GF-D8 (cell line): Measurements from ENCODE around the gene PRB2.
"Not testable (repeated sequence)": the region's sequence is repeated elsewhere in the genome, so short reads cannot be mapped to it uniquely, and the experiment has no call there.

Experiments
- DNase-seq: peaks from one replicate; lab custom pipeline; 2025; lab: John Stamatoyannopoulos, UW

The PRB2 gene

DNA sequence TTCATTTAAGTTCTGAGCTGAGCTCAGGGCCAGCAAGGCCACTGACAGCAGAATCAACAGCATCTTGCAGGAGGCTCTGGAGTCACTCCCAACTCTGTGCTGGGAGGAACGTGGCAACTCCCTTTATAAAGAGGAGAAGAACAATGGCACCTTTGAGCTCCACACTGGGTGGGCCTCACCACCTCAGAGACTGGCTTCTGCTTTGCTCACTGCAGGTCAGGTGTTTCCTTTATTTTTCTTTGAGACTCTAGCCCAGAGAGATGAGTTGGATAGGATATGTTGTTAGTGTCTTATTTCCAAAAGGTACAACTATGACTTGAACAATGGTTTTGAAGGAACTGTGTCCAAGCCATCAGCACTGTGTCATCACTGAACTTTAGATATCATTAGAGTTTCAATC lies at the start of gene PRB2:
Gene PRB2, minus strand, starts transcription at position 101 of the 400 bp plus-strand sequence. Its CDS starts 38 bp downstream, at position 63.
- not testable (repeated sequence) for DNase-seq

DNA sequence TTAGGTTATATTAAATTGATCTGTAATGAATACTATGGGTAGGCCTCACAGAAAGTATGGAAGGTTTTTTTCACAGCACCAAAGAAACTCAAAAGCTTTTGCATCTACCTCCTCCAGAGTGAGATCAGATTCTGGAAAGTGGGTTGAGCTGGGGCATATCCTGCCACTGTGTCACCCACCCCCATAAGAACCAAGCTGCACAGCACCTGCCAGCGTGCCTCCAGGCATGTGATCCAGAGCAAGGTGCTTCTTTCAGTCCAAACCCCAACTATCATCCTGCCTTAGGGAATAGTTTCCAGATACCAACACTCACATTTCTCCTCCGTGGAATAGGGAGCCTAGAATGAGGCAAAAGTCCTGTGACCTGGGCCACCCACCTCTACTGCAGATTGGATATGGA lies 42.6 kb upstream of the PRB2 start:
- no peak for DNase-seq

GRCh38 chr12:11433664-11434063 lies 38.3 kb upstream of the PRB2 start:
- no peak for DNase-seq

DNA sequence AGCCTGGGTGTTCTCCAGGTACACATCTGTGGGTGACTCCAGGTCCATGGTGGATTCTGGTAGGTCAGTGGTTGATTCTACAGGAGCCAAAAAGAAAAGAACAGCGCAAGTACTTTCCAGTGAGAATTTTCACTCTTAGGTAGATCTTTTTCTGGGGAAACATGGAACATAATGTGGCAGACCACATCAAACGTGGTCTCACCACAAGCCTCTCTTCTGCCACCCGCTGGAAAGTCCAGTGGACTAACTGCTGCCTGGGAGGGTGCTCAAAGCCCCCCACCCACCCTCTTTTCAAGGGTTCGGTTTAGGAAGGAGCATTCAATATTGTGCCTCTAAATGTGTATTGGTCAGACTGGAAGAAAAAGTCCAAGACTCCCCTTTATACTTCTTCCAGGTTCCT lies 36.1 kb upstream of the PRB2 start:
- no peak for DNase-seq

DNA sequence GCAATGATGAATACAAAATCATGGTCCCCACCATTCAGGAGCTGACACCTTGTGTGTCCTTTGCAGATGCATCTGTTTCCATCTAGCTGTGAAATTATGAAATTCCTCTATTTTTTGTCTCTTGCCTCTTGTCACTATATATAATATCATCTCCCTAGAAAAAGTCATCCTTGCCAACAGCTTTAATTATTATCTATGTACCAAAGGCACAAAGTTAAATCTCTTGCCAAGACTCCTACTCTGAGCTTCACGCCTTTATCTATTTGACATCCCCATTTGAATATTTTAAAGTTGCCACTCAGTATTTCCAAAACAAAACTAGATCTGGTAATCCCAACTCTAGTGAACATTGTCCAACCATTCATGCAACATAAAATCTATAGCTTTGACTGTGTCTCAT lies 32.0 kb upstream of the PRB2 start:
- DNase-seq, result no peak

DNA sequence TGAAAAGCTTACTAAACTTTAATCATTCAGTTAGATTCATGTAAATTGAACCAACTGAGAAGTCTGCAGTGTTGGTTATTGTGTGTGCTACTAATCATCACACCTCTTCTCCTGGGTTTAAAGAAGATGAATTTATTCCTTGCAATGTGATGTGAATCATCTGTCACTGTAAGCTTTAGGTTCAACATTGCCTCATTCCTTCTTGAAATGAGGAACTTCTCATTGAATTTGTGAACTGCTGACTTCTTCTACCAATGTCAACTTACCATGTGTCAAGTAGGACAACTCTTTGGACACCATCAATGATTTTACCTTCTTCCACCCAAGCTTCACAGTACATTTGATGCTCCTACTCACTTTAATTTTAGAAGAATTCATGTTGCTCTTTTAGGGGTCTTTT lies 17.4 kb upstream of the PRB2 start:
- DNase-seq, result no peak

DNA sequence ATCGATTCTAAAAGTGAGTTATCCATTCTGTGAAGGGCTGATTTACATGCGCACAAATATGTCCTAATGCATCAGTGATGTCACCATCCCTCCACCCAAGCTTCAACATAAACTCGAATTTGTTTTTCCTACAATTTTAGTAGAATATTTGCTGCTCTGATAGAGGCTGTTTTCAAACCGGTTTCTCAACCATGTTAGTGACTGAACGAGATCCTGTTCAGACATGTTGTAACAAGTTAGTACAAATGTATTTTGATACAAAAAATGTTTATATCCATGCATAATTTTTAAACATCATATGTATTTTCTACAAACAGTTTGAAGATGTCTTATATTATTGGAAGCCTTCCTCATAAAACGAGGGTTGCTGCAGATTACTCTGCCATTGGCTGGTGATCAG lies 12.7 kb upstream of the PRB2 start:
- DNase-seq, result no peak

- no peak for DNase-seq
Observed at GRCh38 chr12:11397366-11397765, 2.0 kb upstream of the PRB2 start.

GRCh38 chr12:11391456-11391855 lies 3.9 kb downstream of the PRB2 start:
- not testable (repeated sequence) for DNase-seq

DNA sequence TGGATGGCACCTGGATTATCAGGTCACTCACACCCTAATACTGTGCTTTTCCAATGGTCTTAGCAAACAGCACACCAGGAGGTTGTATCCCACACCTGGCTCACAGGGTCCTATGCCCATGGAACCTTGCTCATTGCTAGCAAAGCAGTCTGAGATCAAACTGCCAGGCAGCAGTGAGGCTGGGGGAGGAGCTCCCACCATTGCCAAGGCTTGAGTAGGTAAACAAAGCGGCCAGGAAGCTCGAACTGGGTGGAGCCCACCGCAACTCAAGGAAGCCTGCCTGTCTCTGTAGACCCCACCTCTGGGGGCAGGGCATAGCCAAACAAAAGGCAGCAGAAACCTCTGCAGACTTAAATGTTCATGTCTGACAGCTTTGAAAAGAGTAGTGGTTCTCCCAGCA lies 17.9 kb downstream of the PRB2 start:
- DNase-seq, result not testable (repeated sequence)

- no peak for DNase-seq
Observed at GRCh38 chr12:11361151-11361550, 34.2 kb downstream of the PRB2 start.

DNA sequence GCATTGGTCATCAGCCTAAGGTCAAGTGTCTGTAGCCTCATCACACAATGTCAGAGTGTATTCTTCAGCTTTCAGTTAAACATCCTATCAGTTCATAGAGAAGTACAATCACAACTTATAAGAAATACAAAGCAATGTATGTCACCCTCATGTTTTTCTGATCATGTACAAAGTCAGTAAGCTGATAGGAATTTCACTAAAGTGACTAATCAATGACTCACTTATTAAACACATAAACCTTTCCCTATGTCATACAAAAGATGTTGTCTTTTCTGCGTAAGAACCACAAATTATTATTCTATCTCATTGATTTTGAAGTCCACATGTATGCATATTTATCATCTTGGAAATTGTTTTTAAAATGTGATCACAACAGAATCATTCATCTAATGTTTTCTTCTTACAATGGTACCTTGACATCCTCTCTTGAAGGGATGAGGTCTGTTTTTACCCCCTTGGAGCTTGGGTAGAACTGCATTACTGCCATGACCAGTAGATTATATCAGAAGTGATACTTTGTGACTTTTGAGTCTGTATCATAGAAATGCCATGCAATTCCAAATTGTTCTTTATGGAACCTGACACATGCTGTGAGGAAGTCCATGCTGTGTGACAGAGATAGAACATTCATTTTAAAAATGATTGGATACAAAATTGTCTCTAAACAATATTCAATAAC lies 35.0 kb downstream of the PRB2 start:
- not testable (repeated sequence) for DNase-seq

DNA sequence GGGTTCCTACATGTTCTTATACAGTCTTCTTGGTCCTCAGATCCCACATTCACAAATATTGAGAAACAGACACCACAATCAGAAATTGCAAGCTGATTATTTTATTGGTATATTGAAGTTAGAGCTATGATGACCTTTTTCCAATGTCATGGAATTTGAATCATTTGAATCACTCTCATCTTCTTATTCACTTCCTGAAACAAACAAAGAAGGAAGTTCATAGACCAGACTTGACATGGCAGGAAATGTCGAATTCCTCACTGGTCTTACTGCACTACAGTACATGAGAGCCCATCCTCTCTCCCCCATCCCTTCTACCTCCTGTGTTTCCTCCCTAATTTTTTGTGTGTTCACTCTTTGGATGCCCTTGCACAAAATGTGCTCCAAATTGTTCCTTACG lies 43.6 kb downstream of the PRB2 start:
- DNase-seq, result not testable (repeated sequence)

DNA sequence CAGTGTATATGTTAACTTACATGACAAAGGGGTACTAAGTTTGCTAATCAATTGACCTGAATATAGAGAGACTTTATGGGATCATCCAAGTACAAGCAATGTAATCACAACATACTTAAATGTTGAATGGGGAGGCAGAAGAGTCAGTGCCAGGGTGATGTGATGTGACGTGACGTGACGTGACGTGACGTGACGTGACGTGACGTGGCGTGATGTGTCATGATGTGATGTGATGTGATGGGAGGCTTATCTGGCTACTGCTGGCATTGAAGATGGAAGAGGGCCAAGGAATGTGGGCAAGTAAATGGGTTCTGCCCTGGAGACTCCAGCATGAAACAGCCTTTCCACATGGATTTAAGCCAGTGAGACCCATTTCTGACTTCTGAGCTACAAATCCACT lies 46.9 kb downstream of the PRB2 start:
- DNase-seq, result no peak

GRCh38 chr12:11347810-11348209 lies 47.6 kb downstream of the PRB2 start:
- DNase-seq, result no peak

DNA sequence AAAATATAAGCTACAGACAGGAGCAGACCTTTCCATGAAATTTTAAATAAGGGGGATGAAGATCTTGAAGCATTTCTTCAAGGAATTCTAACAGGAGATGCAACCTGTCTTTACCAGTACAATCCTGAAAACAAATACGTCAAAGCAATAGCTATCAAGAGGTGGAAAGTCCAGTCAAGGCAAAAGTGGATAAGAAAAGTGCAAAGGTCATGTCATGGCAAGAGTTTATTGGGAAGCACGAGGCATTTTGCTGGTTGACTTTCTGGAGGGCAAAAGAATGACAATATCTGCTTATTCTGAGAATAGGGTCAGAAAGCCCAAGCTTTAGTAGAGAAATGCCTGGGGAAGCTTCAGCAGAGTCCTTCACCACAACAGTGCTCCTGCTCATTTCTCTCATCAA lies 50.9 kb downstream of the PRB2 start:
- no peak for DNase-seq
